WTC11 (cell line): ENCODE results near the gene RAPGEF3.

Experiments
- AFF4 ChIP-seq: sonication (generic); formaldehyde crosslinking; IDR thresholded peaks from 2 replicates; pipeline ENCODE4 v1.8.1; 2023; ENCODE audit warnings: mild to moderate bottlenecking, missing genetic modification reagents, borderline replicate concordance
- ATF2 ChIP-seq: sonication (generic); formaldehyde crosslinking; IDR thresholded peaks from 2 replicates; pipeline ENCODE4 v1.8.1; 2022; ENCODE audit warnings: low read depth, missing genetic modification reagents, borderline replicate concordance
- ATF6 ChIP-seq: sonication (generic); formaldehyde crosslinking; IDR thresholded peaks from 2 replicates; pipeline ENCODE4 v1.8.1; 2023; ENCODE audit warnings: mild to moderate bottlenecking, missing genetic modification reagents
- CREB1 ChIP-seq: sonication (generic); formaldehyde crosslinking; IDR thresholded peaks from 2 replicates; pipeline ENCODE4 v1.8.0; 2023; ENCODE audit warnings: mild to moderate bottlenecking, missing genetic modification reagents
- ELF4 ChIP-seq: sonication (generic); formaldehyde crosslinking; IDR thresholded peaks from 2 replicates; pipeline ENCODE4 v1.8.1; 2022; ENCODE audit warnings: low read depth, mild to moderate bottlenecking, moderate library complexity, missing genetic modification reagents
- RELA ChIP-seq: sonication (generic); formaldehyde crosslinking; IDR thresholded peaks from 2 replicates; pipeline ENCODE4 v1.8.1; 2022; ENCODE audit warnings: missing genetic modification reagents, mild to moderate bottlenecking, borderline replicate concordance
- TF ChIP-seq, protein P1 (sequence below): fragments of 200-600 bp; IDR thresholded peaks from 2 replicates; pipeline ENCODE4 v1.8.0; 2022; ENCODE audit warnings: antibody characterized with exemption
- TF ChIP-seq, protein P2 (sequence below): sonication (generic); formaldehyde crosslinking; IDR thresholded peaks from 2 replicates; pipeline ENCODE4 v1.8.0; 2022; ENCODE audit warnings: mild to moderate bottlenecking, missing genetic modification reagents
- TF ChIP-seq, protein P3 (sequence below): sonication (generic); formaldehyde crosslinking; IDR thresholded peaks from 2 replicates; pipeline ENCODE4 v1.8.1; 2022; ENCODE audit warnings: missing genetic modification reagents, borderline replicate concordance
- TF ChIP-seq, protein P4 (sequence below): sonication (generic); formaldehyde crosslinking; conservative IDR thresholded peaks from 2 replicates; pipeline ENCODE4 v1.8.1; 2022; ENCODE audit warnings: mild to moderate bottlenecking, missing genetic modification reagents

GRCh38 chr12:47721431-47721973 is 37.2 kb downstream of the RAPGEF3 start:
- TF ChIP-seq, protein P1, sequence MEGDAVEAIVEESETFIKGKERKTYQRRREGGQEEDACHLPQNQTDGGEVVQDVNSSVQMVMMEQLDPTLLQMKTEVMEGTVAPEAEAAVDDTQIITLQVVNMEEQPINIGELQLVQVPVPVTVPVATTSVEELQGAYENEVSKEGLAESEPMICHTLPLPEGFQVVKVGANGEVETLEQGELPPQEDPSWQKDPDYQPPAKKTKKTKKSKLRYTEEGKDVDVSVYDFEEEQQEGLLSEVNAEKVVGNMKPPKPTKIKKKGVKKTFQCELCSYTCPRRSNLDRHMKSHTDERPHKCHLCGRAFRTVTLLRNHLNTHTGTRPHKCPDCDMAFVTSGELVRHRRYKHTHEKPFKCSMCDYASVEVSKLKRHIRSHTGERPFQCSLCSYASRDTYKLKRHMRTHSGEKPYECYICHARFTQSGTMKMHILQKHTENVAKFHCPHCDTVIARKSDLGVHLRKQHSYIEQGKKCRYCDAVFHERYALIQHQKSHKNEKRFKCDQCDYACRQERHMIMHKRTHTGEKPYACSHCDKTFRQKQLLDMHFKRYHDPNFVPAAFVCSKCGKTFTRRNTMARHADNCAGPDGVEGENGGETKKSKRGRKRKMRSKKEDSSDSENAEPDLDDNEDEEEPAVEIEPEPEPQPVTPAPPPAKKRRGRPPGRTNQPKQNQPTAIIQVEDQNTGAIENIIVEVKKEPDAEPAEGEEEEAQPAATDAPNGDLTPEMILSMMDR, result no peak
- TF ChIP-seq, protein P2, sequence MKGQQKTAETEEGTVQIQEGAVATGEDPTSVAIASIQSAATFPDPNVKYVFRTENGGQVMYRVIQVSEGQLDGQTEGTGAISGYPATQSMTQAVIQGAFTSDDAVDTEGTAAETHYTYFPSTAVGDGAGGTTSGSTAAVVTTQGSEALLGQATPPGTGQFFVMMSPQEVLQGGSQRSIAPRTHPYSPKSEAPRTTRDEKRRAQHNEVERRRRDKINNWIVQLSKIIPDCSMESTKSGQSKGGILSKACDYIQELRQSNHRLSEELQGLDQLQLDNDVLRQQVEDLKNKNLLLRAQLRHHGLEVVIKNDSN (CRISPR knock-in tag), result no peak
- TF ChIP-seq, protein P3, sequence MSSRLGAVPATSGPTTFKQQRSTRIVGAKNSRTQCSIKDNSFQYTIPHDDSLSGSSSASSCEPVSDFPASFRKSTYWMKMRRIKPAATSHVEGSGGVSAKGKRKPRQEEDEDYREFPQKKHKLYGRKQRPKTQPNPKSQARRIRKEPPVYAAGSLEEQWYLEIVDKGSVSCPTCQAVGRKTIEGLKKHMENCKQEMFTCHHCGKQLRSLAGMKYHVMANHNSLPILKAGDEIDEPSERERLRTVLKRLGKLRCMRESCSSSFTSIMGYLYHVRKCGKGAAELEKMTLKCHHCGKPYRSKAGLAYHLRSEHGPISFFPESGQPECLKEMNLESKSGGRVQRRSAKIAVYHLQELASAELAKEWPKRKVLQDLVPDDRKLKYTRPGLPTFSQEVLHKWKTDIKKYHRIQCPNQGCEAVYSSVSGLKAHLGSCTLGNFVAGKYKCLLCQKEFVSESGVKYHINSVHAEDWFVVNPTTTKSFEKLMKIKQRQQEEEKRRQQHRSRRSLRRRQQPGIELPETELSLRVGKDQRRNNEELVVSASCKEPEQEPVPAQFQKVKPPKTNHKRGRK (CRISPR knock-in tag), result no peak
- TF ChIP-seq CREB1 (no peak), ATF6 (no peak), AFF4 (CRISPR knock-in tag) (no peak), ATF2 (CRISPR knock-in tag) (no peak), RELA (CRISPR knock-in tag) (no peak), ELF4 (CRISPR knock-in tag) (no peak)
- TF ChIP-seq, protein P4, sequence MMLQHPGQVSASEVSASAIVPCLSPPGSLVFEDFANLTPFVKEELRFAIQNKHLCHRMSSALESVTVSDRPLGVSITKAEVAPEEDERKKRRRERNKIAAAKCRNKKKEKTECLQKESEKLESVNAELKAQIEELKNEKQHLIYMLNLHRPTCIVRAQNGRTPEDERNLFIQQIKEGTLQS (CRISPR knock-in tag), result no peak
